Activated gamma-delta T cell treated with Interleukin-2 at 50 U/mL for 16 hours (primary cell): Measurements from ENCODE around the gene PGAM2.
"Not testable (repeated sequence)": the region's sequence is repeated elsewhere in the genome, so short reads cannot be mapped to it uniquely, and the experiment has no call there.

Source experiments
- DNase-seq: peaks from one replicate; pipeline ENCODE4 v3.0.0-alpha.2; 2020

Gene PGAM2

DNA sequence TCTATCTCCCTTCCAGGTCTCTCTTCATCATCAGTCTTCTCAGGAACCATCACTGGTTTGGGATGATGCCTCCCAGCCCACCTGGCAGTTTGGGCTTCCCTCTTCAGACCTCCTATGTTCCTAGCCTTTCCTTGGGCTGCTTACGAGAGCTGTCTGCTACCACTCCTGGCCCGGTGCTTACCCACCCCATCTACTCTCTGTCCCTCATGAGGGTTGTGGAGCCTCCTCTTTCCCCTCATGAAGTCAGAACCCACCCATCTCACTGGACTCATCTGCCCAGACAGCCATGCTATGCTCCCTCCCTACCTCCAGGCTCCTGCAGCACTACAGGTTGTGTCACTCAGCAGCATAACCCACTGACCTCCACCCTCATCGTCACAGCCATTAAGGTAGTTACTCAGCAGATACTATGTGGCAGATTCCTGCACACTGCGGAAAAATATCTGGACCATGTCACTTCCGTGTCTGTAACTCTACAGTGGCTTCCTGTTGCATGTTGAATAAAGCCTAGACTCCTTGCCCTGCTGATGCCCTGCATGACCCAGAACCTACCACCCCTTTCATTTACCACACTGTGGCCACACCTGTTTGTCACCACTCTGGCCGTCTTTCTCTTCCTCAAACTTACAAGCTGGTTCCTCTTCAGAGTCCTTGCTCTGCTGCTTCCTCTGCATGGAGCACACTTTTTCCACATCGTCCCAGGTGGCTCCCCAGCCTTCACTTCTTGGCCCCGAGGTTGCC, 18.9 kb downstream of the PGAM2 start:
- DNase-seq: no peak

DNA sequence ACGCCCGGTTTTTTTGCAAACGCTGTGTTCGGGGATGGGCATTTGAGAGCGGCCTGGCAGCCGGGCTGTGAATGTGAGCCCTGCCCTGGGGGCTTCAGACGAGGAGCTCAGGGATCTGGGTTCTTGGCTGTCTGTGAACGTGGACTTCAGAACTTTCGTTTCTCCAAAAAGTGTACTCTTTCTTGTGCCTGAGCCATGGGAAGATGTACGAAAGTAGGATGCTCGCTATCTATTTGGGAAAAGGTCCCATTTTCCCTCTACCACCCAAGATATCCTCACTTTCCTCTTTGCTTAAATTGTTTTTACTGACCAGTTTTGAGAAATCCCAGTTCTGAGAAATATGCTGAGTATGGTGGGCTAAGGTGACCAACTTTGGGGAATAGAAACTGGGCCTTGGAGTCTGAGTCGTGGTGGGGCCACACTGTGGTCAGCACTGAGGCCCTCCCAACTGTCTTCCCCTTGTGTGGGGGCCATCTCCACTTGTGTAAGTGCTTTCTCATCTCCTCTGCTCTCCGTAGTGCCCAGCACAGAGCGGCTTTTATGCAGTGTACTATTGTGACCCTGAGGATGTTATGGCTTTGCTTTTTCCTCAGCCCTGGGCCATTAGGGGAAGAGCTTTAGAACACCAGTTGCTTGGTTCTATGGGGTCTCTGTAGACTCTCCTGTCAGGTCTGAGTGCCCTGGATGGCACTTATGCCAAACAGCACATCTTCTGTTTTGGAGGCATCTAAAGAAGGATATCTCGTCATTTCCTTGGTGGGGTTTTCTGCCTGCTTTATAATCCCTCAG, 19.9 kb downstream of the PGAM2 start:
- no peak for DNase-seq

GRCh38 chr7:44044315-44045225, 20.8 kb downstream of the PGAM2 start, which contains the start of gene DBNL:
DBNL (plus strand) TSS chr7:44044702; CDS start chr7:44044738, 36 bp downstream.
- DNase-seq: peak; percentile 92

DNA sequence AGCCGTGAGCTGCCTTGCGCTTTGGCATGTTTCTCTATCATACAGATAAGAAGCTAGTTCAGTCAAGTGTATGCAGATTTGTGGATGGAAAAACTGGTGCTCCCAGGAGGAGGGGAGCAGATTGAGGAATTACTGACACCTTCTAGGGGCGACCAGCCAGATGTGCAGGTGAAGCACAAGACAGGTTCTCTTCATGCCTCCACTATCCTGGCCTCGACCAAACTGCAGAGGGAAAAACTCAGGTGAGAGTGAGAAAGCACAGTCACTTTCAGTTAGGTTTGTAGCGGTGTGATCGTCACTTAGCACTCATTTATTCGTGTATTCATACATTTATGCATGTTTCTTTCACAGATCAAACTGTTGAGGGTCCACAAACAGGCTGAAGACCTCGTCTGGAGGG, 21.5 kb downstream of the PGAM2 start:
- DNase-seq: no peak

- no peak for DNase-seq
These were observed 23.1 kb downstream of the PGAM2 start for GRCh38 chr7:44042221-44042620.

GRCh38 chr7:44040493-44040891, 24.9 kb downstream of the PGAM2 start:
- DNase-seq: peak; percentile 58

GRCh38 chr7:44039800-44040492, 25.4 kb downstream of the PGAM2 start:
- not testable (repeated sequence) for DNase-seq

DNA sequence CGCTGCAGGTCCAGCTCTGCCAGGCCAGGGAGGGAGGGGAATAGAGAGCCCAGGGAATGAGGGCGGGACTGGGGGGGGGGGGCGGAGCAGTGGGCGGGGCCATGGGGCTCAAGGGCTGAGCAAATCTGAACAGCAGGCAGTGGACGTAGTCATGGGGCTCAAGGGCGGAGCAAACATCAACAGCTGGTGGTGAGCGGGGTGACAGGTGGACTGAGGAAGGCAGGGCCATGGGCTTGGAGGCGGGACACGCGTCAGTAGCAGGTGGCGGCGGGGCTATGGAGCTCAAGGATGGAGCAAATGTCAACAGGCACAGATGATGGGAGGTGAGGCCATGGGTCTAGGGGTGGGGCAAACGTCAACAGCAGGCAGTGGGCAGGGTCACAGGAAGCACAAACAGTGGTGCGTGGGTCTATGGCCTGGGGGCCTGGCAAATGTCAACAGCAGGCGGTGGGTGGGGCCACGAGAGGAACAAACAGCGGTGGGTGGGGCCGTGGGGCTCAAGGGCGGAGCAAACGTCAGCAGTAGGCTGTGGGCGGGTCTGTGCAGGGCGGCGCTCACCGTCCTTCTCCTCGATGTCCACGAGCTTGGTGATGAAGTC, 26.3 kb downstream of the PGAM2 start:
- DNase-seq: peak; percentile 85

GRCh38 chr7:44038553-44038952, 26.8 kb downstream of the PGAM2 start:
- DNase-seq: not testable (repeated sequence)

GRCh38 chr7:44037951-44038350, 27.4 kb downstream of the PGAM2 start:
- not testable (repeated sequence) for DNase-seq

DNA sequence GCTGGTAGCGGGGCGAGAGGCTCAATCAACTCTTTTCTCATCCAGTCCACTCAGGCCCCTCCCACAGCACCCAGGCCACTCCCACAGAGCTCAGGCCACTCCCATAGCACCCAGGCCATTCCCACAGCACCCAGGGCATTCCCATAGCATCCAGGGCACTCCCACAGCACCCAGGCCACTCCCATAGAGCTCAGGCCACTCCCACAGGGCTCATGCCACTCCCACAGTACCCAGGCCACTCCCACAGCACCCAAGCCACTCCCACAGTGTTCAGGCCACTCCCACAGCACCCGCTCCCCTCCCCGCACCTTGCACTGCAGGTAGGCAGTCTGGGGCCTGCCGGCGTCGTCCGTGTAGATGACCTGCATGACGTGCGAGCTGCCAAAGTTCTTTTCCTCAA, 29.0 kb downstream of the PGAM2 start:
- not testable (repeated sequence) for DNase-seq

GRCh38 chr7:44033971-44034844, 31.2 kb downstream of the PGAM2 start:
- not testable (repeated sequence) for DNase-seq

DNA sequence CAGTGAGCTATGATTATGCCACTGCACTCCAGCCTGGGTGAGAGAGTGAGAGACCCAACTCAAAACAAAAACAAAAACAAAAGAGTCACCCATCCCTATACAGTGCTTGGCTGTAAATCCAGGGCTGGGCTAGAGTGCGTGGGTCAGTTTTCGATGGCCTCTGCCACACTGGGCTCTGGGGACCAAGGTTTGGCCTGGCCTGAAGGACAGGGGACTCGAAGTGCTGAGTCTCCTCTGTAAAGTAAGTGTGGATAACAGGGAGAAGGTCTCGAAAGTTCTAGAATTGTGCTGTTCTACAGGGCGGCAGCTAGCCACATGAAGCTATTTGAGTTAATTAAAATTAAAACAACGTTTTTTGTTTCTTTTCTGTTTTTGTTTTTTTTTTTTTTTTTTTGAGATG, 33.3 kb downstream of the PGAM2 start:
- not testable (repeated sequence) for DNase-seq

DNA sequence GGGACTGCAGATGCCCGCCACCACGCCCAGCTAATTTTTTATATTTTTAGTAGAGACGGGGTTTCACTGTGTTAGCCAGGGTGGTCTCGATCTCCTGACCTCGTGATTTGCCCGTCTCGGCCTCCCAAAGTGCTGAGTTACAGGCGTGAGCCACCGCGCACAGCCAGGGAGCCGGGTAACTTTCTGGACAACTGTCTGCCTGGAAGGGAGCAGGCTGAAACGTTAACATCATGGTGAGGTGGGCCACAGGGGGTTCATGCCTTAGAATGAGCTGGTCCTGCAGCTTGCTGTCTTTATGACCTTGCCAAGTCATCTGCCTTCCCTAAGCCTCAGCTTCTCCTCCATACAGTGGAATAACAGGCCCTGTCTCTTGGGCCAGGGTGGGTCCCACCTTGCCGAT, 34.0 kb downstream of the PGAM2 start:
- DNase-seq: not testable (repeated sequence)

DNA sequence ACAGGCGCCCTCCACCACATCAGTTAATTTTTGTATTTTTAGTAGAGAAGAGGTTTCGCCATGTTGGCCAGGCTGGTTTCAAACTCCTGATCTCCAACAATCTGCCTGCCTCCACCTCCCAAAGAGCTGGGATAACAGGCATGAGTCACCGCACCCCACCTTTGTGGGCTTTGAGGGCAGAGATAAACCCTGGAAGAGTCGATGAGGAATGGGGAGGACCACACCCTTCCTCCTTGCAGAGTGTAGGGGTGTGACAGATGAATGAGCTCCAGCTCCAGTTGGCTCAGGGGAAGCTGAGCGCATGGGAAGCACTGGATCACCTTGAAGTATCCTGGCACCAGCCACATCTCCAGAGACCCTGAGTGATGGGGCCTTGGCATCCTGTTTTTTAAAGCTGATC, 35.3 kb downstream of the PGAM2 start:
- not testable (repeated sequence) for DNase-seq

GRCh38 chr7:44029433-44029832, 35.9 kb downstream of the PGAM2 start:
- DNase-seq: not testable (repeated sequence)

DNA sequence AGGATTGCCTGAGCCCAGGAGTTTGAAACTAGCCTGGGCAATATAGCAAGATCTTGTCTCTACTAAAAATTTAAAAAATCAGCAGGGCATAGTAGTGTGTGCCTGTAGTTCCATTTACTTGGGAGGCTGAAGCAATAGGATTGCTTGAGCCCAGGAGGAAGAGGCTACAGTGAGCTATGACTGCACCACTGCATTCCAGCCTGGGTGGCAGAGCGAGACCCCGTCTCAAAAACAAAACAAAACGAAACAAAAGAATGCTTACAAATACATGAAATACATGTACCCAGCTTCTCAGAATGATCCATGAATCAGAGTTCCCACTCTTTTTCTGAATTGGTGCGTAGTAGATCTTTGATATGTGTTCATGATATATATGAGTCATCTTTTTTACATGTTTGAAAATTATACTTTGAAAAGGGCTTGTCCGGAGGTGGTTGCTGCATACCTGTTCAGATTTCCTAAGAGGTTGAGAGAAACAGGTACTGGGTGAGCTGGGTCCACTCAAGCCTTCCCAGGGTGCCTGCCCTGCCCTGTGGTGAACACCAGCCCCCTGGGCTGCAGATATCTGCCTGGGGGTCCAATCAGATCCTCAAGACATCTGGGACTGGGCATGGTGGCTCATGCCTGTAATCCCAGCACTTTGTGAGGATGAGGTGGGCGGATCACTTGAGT, 42.4 kb downstream of the PGAM2 start:
- DNase-seq: not testable (repeated sequence)

GRCh38 chr7:44022069-44022468, 43.3 kb downstream of the PGAM2 start:
- not testable (repeated sequence) for DNase-seq

GRCh38 chr7:44019825-44020224, 45.5 kb downstream of the PGAM2 start:
- not testable (repeated sequence) for DNase-seq
